H1 (cell line): ENCODE data around the gene ZBTB33. TPM values are rescaled to one million over a fixed set of nuclear protein-coding genes. Genes with fewer than 3 reads are reported as not detected.

Experiments
- CTCF ChIA-PET: fragments of 300-600 bp; sonication (Branson Sonifier 250); formaldehyde crosslinking; loops from one replicate; lab custom pipeline; 2021; ENCODE audit not compliant: partially characterized antibody; lab: Charles Lee
- POLR2A ChIA-PET: fragments of 300-600 bp; sonication (Branson Sonifier 250); formaldehyde crosslinking; loops from one replicate; lab custom pipeline; 2021; ENCODE audit warnings: inconsistent platforms; ENCODE audit not compliant: partially characterized antibody; lab: Charles Lee
- DNase-seq, 2 experiments: peaks; one replicate each; pipeline versions ENCODE4 v3.0.0 to v3.0.0-alpha.2; 2010 to 2022; ENCODE audit warnings: low spot score in 2 of 2, low read depth in 1 of 2, mixed read lengths in 1 of 2
- FAIRE-seq: peaks from 2 replicates; lab custom pipeline; 2011; peaks lifted over from hg19 to GRCh38; lab: Jason Lieb, UNC
- H2AFZ ChIP-seq: 2 replicates; pipeline ENCODE4 v1.8.1; 2012; ENCODE audit warnings: low read length, inconsistent platforms
- H2AK5ac ChIP-seq: 2 replicates; pipeline ENCODE4 v1.6.1; 2013; ENCODE audit warnings: low read depth, low read length
- H2BK120ac ChIP-seq: replicated peaks from 2 replicates; pipeline ENCODE3; 2013; ENCODE audit warnings: low read depth, low read length, inconsistent platforms
- H2BK12ac ChIP-seq: 2 replicates; pipeline ENCODE4 v1.6.1; 2013; ENCODE audit warnings: low read depth, low read length
- H2BK15ac ChIP-seq: 2 replicates; pipeline ENCODE4 v1.6.1; 2013; ENCODE audit warnings: low read length
- H2BK20ac ChIP-seq: 2 replicates; pipeline ENCODE4 v1.6.1; 2013; ENCODE audit warnings: low read length
- H2BK5ac ChIP-seq: 2 replicates; pipeline ENCODE4 v1.6.1; 2013; ENCODE audit warnings: low read depth, low read length
- H3K14ac ChIP-seq: 2 replicates; pipeline ENCODE4 v1.6.1; 2013; ENCODE audit warnings: inconsistent platforms; ENCODE audit not compliant: insufficient read length
- H3K18ac ChIP-seq: 2 replicates; pipeline ENCODE4 v1.6.1; 2013; ENCODE audit warnings: low read length; ENCODE audit errors: extremely low read depth
- H3K23ac ChIP-seq: 2 replicates; pipeline ENCODE4 v1.6.1; 2013; ENCODE audit warnings: inconsistent platforms; ENCODE audit not compliant: insufficient read length
- H3K23me2 ChIP-seq: 2 replicates; pipeline ENCODE4 v1.6.1; 2013; ENCODE audit warnings: low read depth, low read length
- H3K27ac ChIP-seq: 2 replicates; pipeline ENCODE4 v1.6.1; 2011; ENCODE audit warnings: low read depth, low read length, inconsistent platforms
- H3K27me3 ChIP-seq, 4 experiments: replicated peaks in 1 of 4; 1 replicate in 1 of 4; 2 replicates in 3 of 4; pipeline versions ENCODE4 v1.6.1 to v1.8.1; 2011 to 2013; ENCODE audit warnings: low read length in 3 of 4, mild to moderate bottlenecking in 3 of 4, inconsistent platforms in 2 of 4, mixed read lengths in 2 of 4, moderate library complexity in 1 of 4; ENCODE audit not compliant: control insufficient read depth in 3 of 4, insufficient read depth in 3 of 4; ENCODE audit errors: extremely low read depth in 1 of 4
- H3K36me3 ChIP-seq, 4 experiments: 2 replicates each; pipeline versions ENCODE4 v1.6.1 to v1.8.1; 2011 to 2013; ENCODE audit warnings: mild to moderate bottlenecking in 4 of 4, low read length in 3 of 4, moderate library complexity in 2 of 4, control low read depth in 1 of 4, inconsistent platforms in 1 of 4; ENCODE audit not compliant: insufficient read depth in 4 of 4, control insufficient read depth in 2 of 4
- H3K4ac ChIP-seq: replicated peaks from 2 replicates; pipeline ENCODE3; 2013; ENCODE audit warnings: low read length, low read depth, mixed read lengths, inconsistent platforms; ENCODE audit not compliant: insufficient read length
- H3K4me1 ChIP-seq, 4 experiments: replicated peaks in 1 of 4; 1 replicate in 1 of 4; 2 replicates in 3 of 4; pipeline versions ENCODE4 v1.6.1 to v1.8.1; 2011 to 2013; ENCODE audit warnings: low read length in 3 of 4, inconsistent platforms in 2 of 4, mixed read lengths in 1 of 4; ENCODE audit not compliant: insufficient read depth in 4 of 4, control insufficient read depth in 3 of 4
- H3K4me2 ChIP-seq, 2 experiments: 2 replicates each; pipeline versions ENCODE4 v1.6.1 to v1.8.1; 2011 to 2013; ENCODE audit warnings: low read depth in 2 of 2, low read length in 2 of 2, control low read depth in 1 of 2, inconsistent platforms in 1 of 2, mild to moderate bottlenecking in 1 of 2; ENCODE audit not compliant: insufficient read depth in 1 of 2
- H3K4me3 ChIP-seq, 4 experiments: fragments of 200-600, 300-600 bp in 1 of 4; sonication (generic), shearing (Covaris generic), sonication (Bioruptor Twin) in 1 of 4; 2 replicates each; pipeline versions ENCODE4 v1.5.1 to v1.8.1; 2011 to 2016; ENCODE audit warnings: low read length in 4 of 4, low read depth in 3 of 4, control low read depth in 2 of 4, inconsistent platforms in 2 of 4, mild to moderate bottlenecking in 2 of 4, mixed read lengths in 1 of 4, moderate library complexity in 1 of 4; ENCODE audit not compliant: insufficient read depth in 2 of 4; ENCODE audit errors: extremely low read depth in 1 of 4
- H3K56ac ChIP-seq: replicated peaks from 2 replicates; pipeline ENCODE3; 2013; ENCODE audit warnings: low read depth, mild to moderate bottlenecking, mixed read lengths, low read length, inconsistent platforms; ENCODE audit not compliant: insufficient read length
- H3K79me1 ChIP-seq: 2 replicates; pipeline ENCODE4 v1.6.1; 2013; ENCODE audit warnings: low read depth, low read length, control low read depth
- H3K79me2 ChIP-seq, 2 experiments: 2 replicates each; pipeline versions ENCODE4 v1.6.1 to v1.8.1; 2012 to 2013; ENCODE audit warnings: low read length in 2 of 2, mild to moderate bottlenecking in 2 of 2, inconsistent platforms in 1 of 2; ENCODE audit not compliant: insufficient read depth in 2 of 2, control insufficient read depth in 1 of 2
- H3K9ac ChIP-seq, 4 experiments: replicated peaks in 1 of 4; 1 replicate in 1 of 4; 2 replicates in 3 of 4; pipeline versions ENCODE4 v1.6.1 to v1.8.1; 2011 to 2013; ENCODE audit warnings: low read depth in 3 of 4, low read length in 3 of 4, control low read depth in 2 of 4, mild to moderate bottlenecking in 2 of 4, moderate library complexity in 2 of 4, inconsistent platforms in 1 of 4; ENCODE audit errors: extremely low read depth in 1 of 4
- H3K9me3 ChIP-seq, 2 experiments: 2 replicates each; pipeline versions ENCODE4 v1.6.1 to v1.8.1; 2012 to 2013; ENCODE audit warnings: mild to moderate bottlenecking in 2 of 2, moderate library complexity in 2 of 2, control low read depth in 1 of 2, inconsistent platforms in 1 of 2, low read depth in 1 of 2, low read length in 1 of 2, mixed read lengths in 1 of 2; ENCODE audit not compliant: insufficient read depth in 2 of 2
- H4K20me1 ChIP-seq, 2 experiments: replicated peaks in 1 of 2; 2 replicates each; pipeline versions ENCODE3 to v1.8.1; 2011 to 2013; ENCODE audit warnings: inconsistent platforms in 2 of 2, low read length in 2 of 2, mild to moderate bottlenecking in 1 of 2; ENCODE audit not compliant: insufficient read depth in 2 of 2, control insufficient read depth in 1 of 2
- H4K5ac ChIP-seq: 2 replicates; pipeline ENCODE4 v1.6.1; 2013; ENCODE audit warnings: low read length, low read depth, mixed read lengths, inconsistent platforms; ENCODE audit not compliant: insufficient read length
- H4K8ac ChIP-seq: 2 replicates; pipeline ENCODE4 v1.8.0; 2013; ENCODE audit warnings: mild to moderate bottlenecking, moderate library complexity, low read length, inconsistent platforms; ENCODE audit not compliant: insufficient read depth; ENCODE audit errors: extremely low read depth
- H4K91ac ChIP-seq: replicated peaks from 2 replicates; pipeline ENCODE3; 2013; ENCODE audit warnings: low read length, mixed read lengths, inconsistent platforms; ENCODE audit not compliant: insufficient read length
- EP300 ChIP-seq, 2 experiments: IDR thresholded peaks; 1 replicate in 1 of 2; 2 replicates in 1 of 2; pipeline ENCODE4 v1.6.1; 2011 to 2012; ENCODE audit warnings: low read depth in 2 of 2, low read length in 2 of 2, mild to moderate bottlenecking in 2 of 2, borderline replicate concordance in 1 of 2, inconsistent platforms in 1 of 2, moderate library complexity in 1 of 2
- polyA plus RNA-seq, 7 experiments: library from polyadenylated mRNA; depleted of rRNA in 3 of 7; stranded (reverse) in 5 of 7; unstranded in 2 of 7; fragments of >200 nt in 5 of 7; fragments of 200-250 nt in 2 of 7; gene quantifications; 1 replicate in 5 of 7; 2 replicates in 1 of 7; 4 replicates in 1 of 7; pipeline versions ENCODE4 v1.2.1 to v1.2.3, GENCODE V29; 2011 to 2013; ENCODE audit warnings: missing spikeins in 2 of 7, mixed read lengths in 2 of 7
- total RNA-seq: library from RNA; stranded (reverse); fragmentation: NEBNext Ultra II Directional; extraction: Animal tissue kit (Norgen Biotek cat#: 25700); gene quantifications from 2 replicates; pipeline ENCODE4 v1.2.1, GENCODE V29; 2021

ZBTB33 gene
- total and polyA plus RNA-seq, 2 of the 8 experiments (the other 6 are each of a cell fraction or from before 2014, with no cell fraction given): 3.4 to 14.9 TPM

DNA sequence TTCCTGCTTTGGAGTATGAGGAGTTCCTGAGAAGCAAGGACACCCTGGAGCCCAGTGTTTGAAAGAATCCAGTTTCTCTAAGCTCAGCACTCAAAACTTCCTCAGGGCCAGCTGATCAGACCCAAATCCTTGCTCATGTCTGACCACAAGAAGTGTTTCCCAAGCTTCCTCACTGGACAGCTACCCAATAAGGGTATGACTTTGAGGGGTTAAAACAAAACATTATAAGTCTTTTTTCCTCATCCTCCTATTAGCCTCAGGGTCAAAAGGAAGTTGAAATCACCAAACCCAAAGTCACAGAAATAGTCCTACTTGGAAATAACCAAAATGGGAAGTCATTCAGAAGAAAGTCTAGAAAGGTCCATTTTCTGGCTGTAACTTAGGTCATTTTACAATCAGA is 13.7 kb downstream of the ZBTB33 start:
- Histone ChIP-seq H3K14ac (no peak overlapping the region), H3K9ac (no peak overlapping the region), H3K23ac (no peak overlapping the region), H3K4me1 (peaks cover 0 to 9% (median 2%) of the 10 kb centered on the region in 4 experiments; a peak in 1 of 7 replicates), H3K4ac (no peak overlapping the region), H2BK20ac (no peak overlapping the region), H4K8ac (no peak overlapping the region), H2BK15ac (no peak overlapping the region), H4K5ac (no peak overlapping the region), H3K18ac (no peak overlapping the region), H3K27ac (no peak overlapping the region), H3K4me2 (no peak overlapping the region), H3K79me1 (no peaks in the 10 kb centered on the region), H2AK5ac (no peak overlapping the region), H3K79me2 (no peaks in the 10 kb centered on the region), H2AFZ (no peak overlapping the region), H3K4me3 (no peak overlapping the region), H4K91ac (no peak overlapping the region), H3K9me3 (no peaks in the 10 kb centered on the region), H3K36me3 (no peaks in the 10 kb centered on the region), H2BK12ac (no peak overlapping the region), H3K27me3 (no peaks in the 10 kb centered on the region), H3K23me2 (no peaks in the 10 kb centered on the region), H4K20me1 (no peaks in the 10 kb centered on the region), H3K56ac (no peak overlapping the region), H2BK5ac (no peak overlapping the region), H2BK120ac (no peak overlapping the region)
- ChIA-PET CTCF (interaction anchor here (1.5 kb wide), 1 partner anchor 12 kb away, joined by 4 read pairs; no protein-coding TSS in a partner anchor), POLR2A (interaction anchor here (0.9 kb wide), 1 partner anchor 10 kb away, joined by 3 read pairs; no protein-coding TSS in a partner anchor)
- FAIRE-seq (no peak), DNase-seq (no peak)
- no peak for TF ChIP-seq EP300 (IDR thresholded peaks at IDR 0.05; ENCODE audit: borderline replicate concordance in 1 of 2, low read depth in 2 of 2, low read length in 2 of 2)
